Glutamatergic neuron (in vitro differentiated cells): ENCODE data around the gene ZCCHC2. TPM values are rescaled to one million over a fixed set of nuclear protein-coding genes. Genes with fewer than 3 reads are reported as not detected.

Experiments used
- DNase-seq: peaks from one replicate; pipeline ENCODE4 v3.0.0; 2022
- H3K27ac Mint-ChIP-seq: one replicate; pipeline ENCODE4 v1.8.0; 2020; ENCODE audit warnings: mild to moderate bottlenecking, mixed read lengths, inconsistent platforms; ENCODE audit not compliant: unreplicated experiment
- H3K27me3 Mint-ChIP-seq: one replicate; pipeline ENCODE4 v1.8.0; 2020; ENCODE audit warnings: mild to moderate bottlenecking, moderate library complexity, mixed read lengths, inconsistent platforms; ENCODE audit not compliant: unreplicated experiment
- H3K36me3 Mint-ChIP-seq: one replicate; pipeline ENCODE4 v1.8.0; 2020; ENCODE audit warnings: mild to moderate bottlenecking, mixed read lengths, inconsistent platforms; ENCODE audit not compliant: unreplicated experiment
- H3K4me1 Mint-ChIP-seq: one replicate; pipeline ENCODE4 v1.8.0; 2020; ENCODE audit warnings: mild to moderate bottlenecking, low read depth, mixed read lengths, inconsistent platforms; ENCODE audit not compliant: unreplicated experiment
- H3K4me3 Mint-ChIP-seq: one replicate; pipeline ENCODE4 v1.8.0; 2020; ENCODE audit warnings: mild to moderate bottlenecking, mixed read lengths, inconsistent platforms; ENCODE audit not compliant: unreplicated experiment
- H3K9me3 Mint-ChIP-seq: one replicate; pipeline ENCODE4 v1.8.0; 2020; ENCODE audit warnings: mild to moderate bottlenecking, moderate library complexity, mixed read lengths, inconsistent platforms; ENCODE audit not compliant: unreplicated experiment
- CTCF ChIP-seq: fragments of 200-600 bp; sonication (generic); IDR thresholded peaks from one replicate; pipeline ENCODE4 v1.5.0; 2021; ENCODE audit not compliant: partially characterized antibody, unreplicated experiment
- total RNA-seq: library from RNA; stranded (reverse); fragmentation: NEBNext Ultra II Directional; extraction: Animal tissue kit (Norgen Biotek cat#: 25700); gene quantifications from one replicate; pipeline ENCODE4 v1.2.1, GENCODE V29; 2021; ENCODE audit not compliant: unreplicated experiment

ZCCHC2 gene
- total RNA-seq, 1 donor from 2014 or later, result 9.9 TPM

DNA sequence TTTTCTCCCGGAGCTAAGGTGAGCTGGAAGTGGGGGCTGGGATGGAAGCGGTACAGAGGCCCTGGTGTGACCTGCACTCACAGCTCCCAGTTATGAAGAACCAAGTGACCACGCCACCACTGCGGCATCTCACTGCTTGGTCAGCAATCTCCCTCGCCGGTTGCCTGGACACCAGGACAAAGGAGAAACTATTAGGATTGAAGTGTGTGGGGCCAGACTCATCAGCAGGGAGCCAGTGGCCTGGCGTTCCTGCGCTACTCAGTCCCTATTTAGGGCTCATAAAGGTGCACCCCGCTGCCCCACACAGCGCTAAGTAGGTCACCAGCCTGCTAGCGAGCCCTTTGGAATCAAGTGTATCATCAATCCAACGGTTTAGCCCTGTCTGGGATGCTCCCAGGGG lies 82.9 kb downstream of the ZCCHC2 start:
- no peak for TF ChIP-seq CTCF
- peaks cover 9% of the 10 kb centered on the region for H3K27me3 Mint-ChIP-seq
- peaks cover 3% of the 10 kb centered on the region for H3K9me3 Mint-ChIP-seq
- H3K36me3 Mint-ChIP-seq, result peaks cover 7% of the 10 kb centered on the region
- no peak overlapping the region for H3K4me3 Mint-ChIP-seq
- H3K27ac Mint-ChIP-seq, result no peak overlapping the region
- H3K4me1 Mint-ChIP-seq, result peaks cover 14% of the 10 kb centered on the region
- DNase-seq, result no peak

DNA sequence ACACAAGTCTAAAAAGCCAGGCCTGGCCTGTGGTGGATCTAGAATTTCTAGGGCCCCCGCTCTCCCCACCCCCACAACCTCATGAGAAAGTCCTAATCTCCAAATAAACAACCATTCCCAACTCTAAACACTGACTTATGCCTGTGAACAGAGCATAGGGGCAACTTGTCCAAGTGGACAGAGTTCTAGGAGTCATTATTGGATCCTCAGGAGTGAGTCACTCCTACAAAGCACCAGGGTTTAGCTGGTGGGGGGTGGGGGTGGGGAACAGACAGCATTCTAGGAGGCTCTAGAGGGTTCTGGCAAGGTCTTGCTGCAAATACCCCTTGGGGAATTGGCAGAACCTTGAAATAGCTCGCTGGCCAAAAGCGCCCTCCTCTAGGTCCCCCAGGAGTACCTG lies 83.3 kb downstream of the ZCCHC2 start:
- Mint-ChIP-seq H3K4me3 (no peak overlapping the region), H3K36me3 (peaks cover 7% of the 10 kb centered on the region), H3K4me1 (peaks cover 16% of the 10 kb centered on the region), H3K9me3 (peaks cover 5% of the 10 kb centered on the region), H3K27ac (no peak overlapping the region), H3K27me3 (peaks cover 11% of the 10 kb centered on the region)
- no peak for TF ChIP-seq CTCF
- no peak for DNase-seq

GRCh38 chr18:62607302-62607701 lies 84.5 kb downstream of the ZCCHC2 start:
- peak overlapping the region; percentile 55 for H3K4me3 Mint-ChIP-seq
- TF ChIP-seq CTCF, result no peak
- DNase-seq, result no peak
- H3K9me3 Mint-ChIP-seq, result peaks cover 5% of the 10 kb centered on the region
- peaks cover 12% of the 10 kb centered on the region for H3K27me3 Mint-ChIP-seq
- H3K27ac Mint-ChIP-seq, result no peak overlapping the region
- peaks cover 18% of the 10 kb centered on the region for H3K4me1 Mint-ChIP-seq
- H3K36me3 Mint-ChIP-seq, result peaks cover 7% of the 10 kb centered on the region

DNA sequence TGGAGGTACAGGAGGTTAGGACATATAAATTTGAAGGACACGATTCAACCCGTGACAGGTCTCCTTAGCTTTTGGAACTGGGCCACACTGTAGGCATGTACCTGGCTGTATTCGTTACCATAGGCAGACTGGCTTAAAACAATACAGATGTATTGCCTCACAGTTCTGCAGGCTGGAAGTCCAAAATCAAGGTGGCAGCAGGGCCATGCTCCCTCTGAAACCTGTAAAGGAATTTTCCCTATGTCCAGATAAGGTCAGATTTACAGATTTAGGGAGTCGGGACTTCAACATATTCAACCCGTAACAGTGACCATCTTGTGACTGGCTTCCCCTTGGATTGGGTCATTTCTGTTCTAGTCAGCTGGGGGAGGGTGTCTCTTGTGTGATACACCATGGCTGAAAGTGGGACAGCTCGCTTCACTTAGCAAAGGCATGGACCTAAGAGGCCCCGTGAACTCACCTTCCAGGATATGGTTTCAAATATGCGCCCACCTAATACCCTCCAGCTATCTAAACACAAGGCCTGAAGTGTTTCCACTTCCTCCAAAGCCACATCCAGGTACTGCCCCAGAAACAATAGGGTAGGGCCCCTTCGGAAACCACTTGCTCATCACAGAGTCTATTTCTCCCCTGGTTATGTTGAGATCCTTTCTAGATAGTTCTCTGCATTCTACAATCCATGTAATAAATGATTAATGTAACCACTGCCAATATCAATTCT lies 85.0 kb downstream of the ZCCHC2 start:
- Mint-ChIP-seq H3K4me1 (peaks cover 23% of the 10 kb centered on the region), H3K27ac (no peak overlapping the region), H3K4me3 (no peak overlapping the region), H3K27me3 (peaks cover 15% of the 10 kb centered on the region), H3K36me3 (peaks cover 4% of the 10 kb centered on the region), H3K9me3 (peaks cover 5% of the 10 kb centered on the region)
- TF ChIP-seq CTCF, result no peak
- DNase-seq, result no peak

DNA sequence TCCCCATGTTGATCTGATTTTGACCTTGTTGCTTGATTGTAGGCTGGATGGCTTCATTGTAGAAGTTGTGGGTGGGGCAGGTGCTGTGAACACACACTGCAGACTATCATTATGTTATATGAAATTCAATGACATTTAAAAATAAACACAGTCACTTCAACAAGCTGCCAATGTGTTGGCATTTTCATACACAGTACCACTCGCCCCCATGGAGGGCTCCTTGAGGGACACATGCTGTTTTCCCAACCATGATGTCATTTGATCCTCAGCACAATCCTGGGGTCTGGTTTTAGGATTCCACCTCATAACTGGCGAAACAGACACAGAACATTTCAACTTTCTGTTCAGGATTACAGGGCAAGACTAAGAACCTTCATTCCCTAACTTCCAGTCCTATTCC lies 86.9 kb downstream of the ZCCHC2 start:
- H3K27ac Mint-ChIP-seq, result peak overlapping the region; percentile 93
- DNase-seq, result no peak
- TF ChIP-seq CTCF, result no peak
- H3K9me3 Mint-ChIP-seq, result peaks cover 6% of the 10 kb centered on the region
- H3K4me3 Mint-ChIP-seq, result peak overlapping the region; percentile 52
- H3K4me1 Mint-ChIP-seq, result peaks cover 29% of the 10 kb centered on the region
- no peaks in the 10 kb centered on the region for H3K36me3 Mint-ChIP-seq
- peaks cover 12% of the 10 kb centered on the region for H3K27me3 Mint-ChIP-seq
